HFFc6 (cell line): ENCODE data around the gene NBAS. TPM values are rescaled to one million over a fixed set of nuclear protein-coding genes. Genes with fewer than 3 reads are reported as not detected.
"Not testable (repeated sequence)": the region's sequence is repeated elsewhere in the genome, so short reads cannot be mapped to it uniquely, and the experiment has no call there.

Source experiments
- DNase-seq: peaks from one replicate; pipeline ENCODE4 v3.0.0-alpha.2; 2018
- H3K27ac Mint-ChIP-seq: 2 replicates; pipeline ENCODE4 v1.8.0; 2020; ENCODE audit warnings: mild to moderate bottlenecking, mixed read lengths
- H3K27me3 Mint-ChIP-seq: 2 replicates; pipeline ENCODE4 v1.8.0; 2021; ENCODE audit warnings: mild to moderate bottlenecking, moderate library complexity, mixed read lengths; ENCODE audit not compliant: insufficient read depth
- H3K36me3 Mint-ChIP-seq: 2 replicates; pipeline ENCODE4 v1.8.0; 2021; ENCODE audit warnings: low read depth, mixed read lengths
- H3K4me1 Mint-ChIP-seq: 2 replicates; pipeline ENCODE4 v1.8.0; 2020; ENCODE audit warnings: low read depth, mixed read lengths
- H3K4me3 Mint-ChIP-seq: 2 replicates; pipeline ENCODE4 v1.8.0; 2020; ENCODE audit warnings: mild to moderate bottlenecking, moderate library complexity, mixed read lengths
- H3K9me3 Mint-ChIP-seq: 2 replicates; pipeline ENCODE4 v1.8.0; 2020; ENCODE audit warnings: mild to moderate bottlenecking, mixed read lengths
- CTCF ChIP-seq: fragments of 200-600 bp; sonication (generic); IDR thresholded peaks from 2 replicates; pipeline ENCODE4 v1.5.0; 2021; ENCODE audit warnings: antibody characterized with exemption, mild to moderate bottlenecking
- total RNA-seq, 6 experiments: library from RNA; stranded (reverse); fragmentation: NEBNext Ultra II Directional; extraction: Animal tissue kit (Norgen Biotek cat#: 25700); gene quantifications; 2 replicates in 1 of 6; 3 replicates in 5 of 6; pipeline ENCODE4 v1.2.3, GENCODE V29; 2021

NBAS gene
- total RNA-seq, 6 experiments from 2014 or later = 43.5 to 54.0 (median 52.2) TPM

GRCh38 chr2:15547115-15547876, 13.8 kb downstream of the NBAS start:
- DNase-seq = no peak
- Mint-ChIP-seq H3K36me3 (peaks cover 14% of the 10 kb centered on the region), H3K27ac (no peak overlapping the region), H3K4me1 (no peaks in the 10 kb centered on the region), H3K27me3 (no peaks in the 10 kb centered on the region), H3K4me3 (no peak overlapping the region), H3K9me3 (no peaks in the 10 kb centered on the region)
- TF ChIP-seq CTCF = no peak

DNA sequence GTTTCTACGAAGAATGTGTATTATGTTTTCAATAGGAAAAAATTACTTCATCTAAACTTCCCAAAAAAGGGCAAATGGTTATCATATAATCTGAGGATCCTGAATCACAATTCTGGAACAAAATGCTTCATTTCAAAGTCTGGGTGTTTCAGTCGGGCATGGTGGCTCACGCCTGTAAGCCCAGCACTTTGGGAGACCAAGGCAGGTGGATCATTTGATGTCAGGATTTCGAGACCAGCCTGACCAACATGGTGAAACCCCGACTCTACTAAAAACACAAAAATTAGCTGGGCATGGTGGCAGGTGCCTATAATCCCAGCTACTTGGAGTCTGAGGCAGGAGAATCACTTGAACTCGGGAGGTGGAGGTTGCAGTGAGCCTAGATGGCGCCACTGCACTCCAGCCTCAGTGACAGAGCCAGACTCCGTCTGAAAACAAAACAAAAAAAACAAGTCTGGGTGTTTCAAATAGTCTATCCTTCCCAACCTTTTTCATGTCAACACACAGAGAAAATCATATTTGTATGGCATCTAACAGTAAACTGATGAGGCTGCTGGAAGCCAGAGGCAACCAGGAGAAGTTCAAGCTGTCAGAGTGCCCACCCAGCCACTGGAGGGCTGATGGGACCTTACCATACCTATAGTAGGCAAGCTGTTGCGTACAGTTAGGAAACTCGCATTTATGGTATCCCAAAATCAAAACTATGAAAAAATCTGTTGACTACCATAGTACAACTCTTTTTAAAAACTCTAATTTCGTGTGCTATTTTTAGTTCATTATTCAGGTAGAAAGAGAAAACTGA, 14.6 kb downstream of the NBAS start:
- Mint-ChIP-seq H3K9me3 (no peaks in the 10 kb centered on the region), H3K36me3 (peaks cover 12% of the 10 kb centered on the region), H3K27ac (no peak overlapping the region), H3K27me3 (no peaks in the 10 kb centered on the region), H3K4me1 (no peaks in the 10 kb centered on the region), H3K4me3 (no peak overlapping the region)
- DNase-seq = no peak
- TF ChIP-seq CTCF = peak; percentile 61

DNA sequence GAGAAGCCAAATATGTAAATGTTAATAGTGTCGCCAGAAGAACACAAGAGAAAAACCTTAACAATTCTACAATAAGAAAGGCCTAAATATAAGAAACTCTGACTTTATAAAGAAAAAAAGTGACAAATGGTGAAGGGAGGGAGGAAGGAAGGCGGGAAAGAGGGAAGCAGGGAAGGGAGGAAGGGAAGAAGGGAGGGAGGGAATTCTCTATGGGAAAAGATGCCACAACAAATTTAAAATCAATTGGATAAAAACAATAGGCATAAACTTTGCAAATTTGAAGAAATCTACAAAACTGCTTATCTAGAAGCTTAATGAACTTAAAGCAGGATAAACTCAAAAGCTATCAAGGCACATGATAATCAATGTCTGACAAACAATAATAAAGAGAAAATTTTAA, 16.9 kb downstream of the NBAS start:
- Mint-ChIP-seq H3K36me3 (peaks cover 16% of the 10 kb centered on the region), H3K4me3 (no peak overlapping the region), H3K4me1 (no peaks in the 10 kb centered on the region), H3K27me3 (no peaks in the 10 kb centered on the region), H3K9me3 (no peaks in the 10 kb centered on the region), H3K27ac (no peak overlapping the region)
- DNase-seq = no peak
- no peak for TF ChIP-seq CTCF

- Mint-ChIP-seq H3K27me3 (no peaks in the 10 kb centered on the region), H3K27ac (no peak overlapping the region), H3K4me3 (no peak overlapping the region), H3K4me1 (no peaks in the 10 kb centered on the region), H3K9me3 (no peaks in the 10 kb centered on the region), H3K36me3 (peaks cover 11% of the 10 kb centered on the region)
- no peak for TF ChIP-seq CTCF
- no peak for DNase-seq
Measured at GRCh38 chr2:15543541-15543940, 17.6 kb downstream of the NBAS start.

DNA sequence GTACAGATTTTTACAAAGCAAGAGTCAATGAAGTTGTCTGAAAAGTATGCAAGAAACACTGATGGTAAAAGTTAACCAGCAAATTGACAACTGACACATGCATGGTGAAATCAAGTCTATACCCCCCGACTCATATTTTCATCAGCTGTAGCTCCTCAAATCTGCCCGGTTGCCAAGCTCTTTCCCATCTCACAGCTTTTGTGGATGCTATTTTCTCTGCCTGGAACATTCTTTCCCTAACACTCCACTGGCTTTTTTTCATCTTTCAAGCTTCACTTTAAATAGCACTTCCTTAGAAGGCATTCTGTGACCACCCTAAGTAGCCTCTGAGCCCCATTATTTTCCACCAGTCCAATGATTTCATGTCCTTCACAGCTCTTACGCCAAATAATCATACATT, 18.1 kb downstream of the NBAS start:
- H3K4me3 Mint-ChIP-seq = no peak overlapping the region
- DNase-seq = no peak
- no peak overlapping the region for H3K27ac Mint-ChIP-seq
- H3K36me3 Mint-ChIP-seq = peaks cover 11% of the 10 kb centered on the region
- H3K4me1 Mint-ChIP-seq = no peaks in the 10 kb centered on the region
- no peak for TF ChIP-seq CTCF
- no peaks in the 10 kb centered on the region for H3K9me3 Mint-ChIP-seq
- H3K27me3 Mint-ChIP-seq = no peaks in the 10 kb centered on the region

- not testable (repeated sequence) for H3K27me3 Mint-ChIP-seq, H3K4me1 Mint-ChIP-seq, H3K4me3 Mint-ChIP-seq, H3K9me3 Mint-ChIP-seq, H3K27ac Mint-ChIP-seq, DNase-seq, H3K36me3 Mint-ChIP-seq
Measured at GRCh38 chr2:15542269-15542668, 18.9 kb downstream of the NBAS start.

GRCh38 chr2:15540523-15540922, 20.6 kb downstream of the NBAS start:
- DNase-seq, H3K27ac Mint-ChIP-seq: not testable (repeated sequence)

More at GRCh38 chr2:15540523-15540922, 20.6 kb downstream of the NBAS start:
- H3K27me3 Mint-ChIP-seq, H3K4me1 Mint-ChIP-seq, H3K4me3 Mint-ChIP-seq, H3K9me3 Mint-ChIP-seq: not testable (repeated sequence)
- H3K36me3 Mint-ChIP-seq = peaks cover 12% of the 10 kb centered on the region
